NOMO-1 treated with DMSO at 0.1 percent for 48 hours (cell line): ENCODE measurements around the gene BRSK1.

Experiments used
- DNase-seq: peaks from one replicate; lab custom pipeline; 2025; ENCODE audit not compliant: unreplicated experiment; lab: John Stamatoyannopoulos, UW

BRSK1 gene

GRCh38 chr19:55273978-55274707, 9.7 kb upstream of the BRSK1 start:
- no peak for DNase-seq

GRCh38 chr19:55275851-55276719, 7.7 kb upstream of the BRSK1 start:
- peak; percentile 67 for DNase-seq

GRCh38 chr19:55276720-55277430, 6.9 kb upstream of the BRSK1 start:
- DNase-seq: peak; percentile 75

- no peak for DNase-seq
Measured at GRCh38 chr19:55277494-55277893, 6.3 kb upstream of the BRSK1 start.

- DNase-seq: no peak
Measured at GRCh38 chr19:55278391-55279135, 5.2 kb upstream of the BRSK1 start.

GRCh38 chr19:55279340-55279739, 4.5 kb upstream of the BRSK1 start:
- DNase-seq: no peak

GRCh38 chr19:55279770-55280643, 3.8 kb upstream of the BRSK1 start, which contains the start of gene HSPBP1:
HSPBP1 (minus strand) TSS chr19:55280110; CDS start chr19:55279608, 502 bp downstream.
- DNase-seq: peak; percentile 95

- DNase-seq: no peak
Measured at GRCh38 chr19:55284405-55285058, 735 bp downstream of the BRSK1 start.

GRCh38 chr19:55285229-55285890, 1.6 kb downstream of the BRSK1 start:
- DNase-seq: no peak

GRCh38 chr19:55287361-55288079, 3.7 kb downstream of the BRSK1 start:
- no peak for DNase-seq

- no peak for DNase-seq
Measured at GRCh38 chr19:55289117-55289796, 5.5 kb downstream of the BRSK1 start.

- DNase-seq: no peak
Measured at GRCh38 chr19:55297267-55297666, 13.5 kb downstream of the BRSK1 start.

- no peak for DNase-seq
Measured at GRCh38 chr19:55299991-55300390, 16.2 kb downstream of the BRSK1 start.

- DNase-seq: no peak
Measured at GRCh38 chr19:55300886-55301458, 17.2 kb downstream of the BRSK1 start.

GRCh38 chr19:55301459-55302317, 17.9 kb downstream of the BRSK1 start:
- peak; percentile 69 for DNase-seq

- no peak for DNase-seq
Measured at GRCh38 chr19:55302318-55302703, 18.5 kb downstream of the BRSK1 start.
